ENCODE measurements around the gene LIMS2.

Gene LIMS2

GRCh38 chr2:127715778-127716449, 40.6 kb upstream of the LIMS2 start:
- TF ChIP-seq, protein P1, sequence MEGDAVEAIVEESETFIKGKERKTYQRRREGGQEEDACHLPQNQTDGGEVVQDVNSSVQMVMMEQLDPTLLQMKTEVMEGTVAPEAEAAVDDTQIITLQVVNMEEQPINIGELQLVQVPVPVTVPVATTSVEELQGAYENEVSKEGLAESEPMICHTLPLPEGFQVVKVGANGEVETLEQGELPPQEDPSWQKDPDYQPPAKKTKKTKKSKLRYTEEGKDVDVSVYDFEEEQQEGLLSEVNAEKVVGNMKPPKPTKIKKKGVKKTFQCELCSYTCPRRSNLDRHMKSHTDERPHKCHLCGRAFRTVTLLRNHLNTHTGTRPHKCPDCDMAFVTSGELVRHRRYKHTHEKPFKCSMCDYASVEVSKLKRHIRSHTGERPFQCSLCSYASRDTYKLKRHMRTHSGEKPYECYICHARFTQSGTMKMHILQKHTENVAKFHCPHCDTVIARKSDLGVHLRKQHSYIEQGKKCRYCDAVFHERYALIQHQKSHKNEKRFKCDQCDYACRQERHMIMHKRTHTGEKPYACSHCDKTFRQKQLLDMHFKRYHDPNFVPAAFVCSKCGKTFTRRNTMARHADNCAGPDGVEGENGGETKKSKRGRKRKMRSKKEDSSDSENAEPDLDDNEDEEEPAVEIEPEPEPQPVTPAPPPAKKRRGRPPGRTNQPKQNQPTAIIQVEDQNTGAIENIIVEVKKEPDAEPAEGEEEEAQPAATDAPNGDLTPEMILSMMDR (IDR thresholded peaks at IDR 0.05; ENCODE audit: insufficient read depth, low read depth, low read length, missing control alignments): no peak
- DNase-seq (ENCODE audit: low read depth): no peak
- no peak overlapping the region for H3K4me3 ChIP-seq (ENCODE audit: low read depth, low read length)

GRCh38 chr2:127713562-127713961, 38.2 kb upstream of the LIMS2 start:
- TF ChIP-seq, protein P1 (IDR thresholded peaks at IDR 0.05; ENCODE audit: insufficient read depth, low read depth, low read length, missing control alignments): no peak
- no peak overlapping the region for H3K4me3 ChIP-seq (ENCODE audit: low read depth, low read length)
- no peak for DNase-seq (ENCODE audit: low read depth)

- DNase-seq (ENCODE audit: low read depth): no peak
- TF ChIP-seq, protein P1 (IDR thresholded peaks at IDR 0.05; ENCODE audit: insufficient read depth, low read depth, low read length, missing control alignments): no peak
- H3K4me3 ChIP-seq (ENCODE audit: low read depth, low read length): no peak overlapping the region
These were observed 37.7 kb upstream of the LIMS2 start for GRCh38 chr2:127712999-127713398.

DNA sequence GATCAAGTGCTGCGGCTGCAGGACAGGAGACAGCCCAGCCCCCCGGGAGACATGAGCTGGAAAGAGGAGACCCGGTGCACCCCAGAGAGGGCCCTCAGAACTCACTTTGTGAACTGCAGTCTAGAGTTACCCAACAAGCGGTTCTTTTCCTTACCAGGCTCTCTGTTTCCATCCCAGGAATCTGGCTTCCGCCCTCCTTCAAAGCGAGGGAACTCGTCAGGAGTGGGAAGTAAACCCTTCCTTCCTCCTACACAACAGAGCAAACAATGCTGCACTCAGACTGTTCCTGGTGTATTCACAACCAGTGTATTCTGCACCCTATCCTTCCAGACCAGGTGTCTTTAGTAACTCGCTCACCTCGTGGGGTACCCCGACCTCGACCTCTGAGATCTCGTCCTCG, 34.0 kb upstream of the LIMS2 start:
- H3K4me3 ChIP-seq (ENCODE audit: low read depth, low read length): no peak overlapping the region
- TF ChIP-seq, protein P1 (IDR thresholded peaks at IDR 0.05; ENCODE audit: insufficient read depth, low read depth, low read length, missing control alignments): no peak
- DNase-seq (ENCODE audit: low read depth): no peak

- TF ChIP-seq, protein P1 (IDR thresholded peaks at IDR 0.05; ENCODE audit: insufficient read depth, low read depth, low read length, missing control alignments): no peak
- no peak overlapping the region for H3K4me3 ChIP-seq (ENCODE audit: low read depth, low read length)
- no peak for DNase-seq (ENCODE audit: low read depth)
These were observed 32.7 kb upstream of the LIMS2 start for GRCh38 chr2:127707890-127708648.

- no peak for DNase-seq (ENCODE audit: low read depth)
- no peak overlapping the region for H3K4me3 ChIP-seq (ENCODE audit: low read depth, low read length)
- TF ChIP-seq, protein P1 (IDR thresholded peaks at IDR 0.05; ENCODE audit: insufficient read depth, low read depth, low read length, missing control alignments): no peak
These were observed 31.1 kb upstream of the LIMS2 start for GRCh38 chr2:127706215-127706990.
